Spleen (tissue), 11 donors: ENCODE results near the gene ZNF385B. TPM values are rescaled to one million over a fixed set of nuclear protein-coding genes. Genes with fewer than 3 reads are reported as not detected.
"Not testable (repeated sequence)": the region's sequence is repeated elsewhere in the genome, so short reads cannot be mapped to it uniquely, and the experiment has no call there.

Experiments
- DNase-seq: peaks from one replicate; pipeline ENCODE4 v3.0.0-alpha.2; 2020
- H3K27ac ChIP-seq, 8 donors: fragments of 200-600 bp; sonication (generic) in 7 of 8; 1 replicate in 4 of 8; 2 replicates in 4 of 8; pipeline versions ENCODE4 v1.5.0 to v1.8.0; 2016 to 2021; ENCODE audit warnings: inconsistent platforms in 4 of 8, mild to moderate bottlenecking in 4 of 8, moderate library complexity in 1 of 8
- H3K27me3 ChIP-seq, 7 donors: fragments of 200-600 bp; sonication (generic) in 6 of 7; replicated peaks in 1 of 7; 1 replicate in 4 of 7; 2 replicates in 3 of 7; pipeline versions ENCODE4 v1.5.0 to v1.8.0; 2016 to 2021; ENCODE audit warnings: inconsistent platforms in 3 of 7, mild to moderate bottlenecking in 1 of 7
- H3K36me3 ChIP-seq, 6 donors: fragments of 200-600 bp; sonication (generic) in 5 of 6; 1 replicate in 4 of 6; 2 replicates in 2 of 6; pipeline versions ENCODE4 v1.5.0 to v1.8.0; 2016 to 2021; ENCODE audit warnings: inconsistent platforms in 2 of 6
- H3K4me1 ChIP-seq, 6 donors: fragments of 200-600 bp; sonication (generic) in 5 of 6; 1 replicate in 3 of 6; 2 replicates in 3 of 6; pipeline versions ENCODE4 v1.5.0 to v1.8.0; 2016 to 2021; ENCODE audit warnings: inconsistent platforms in 3 of 6
- H3K4me3 ChIP-seq, 8 donors: fragments of 200-600 bp; sonication (generic) in 7 of 8; 1 replicate in 4 of 8; 2 replicates in 4 of 8; pipeline versions ENCODE4 v1.5.0 to v1.8.0; 2016 to 2021; ENCODE audit warnings: inconsistent platforms in 4 of 8, mild to moderate bottlenecking in 4 of 8, moderate library complexity in 2 of 8
- H3K9me3 ChIP-seq, 8 donors: fragments of 200-600 bp; sonication (generic) in 7 of 8; 1 replicate in 4 of 8; 2 replicates in 4 of 8; pipeline versions ENCODE4 v1.5.0 to v1.8.0; 2016 to 2021; ENCODE audit warnings: inconsistent platforms in 4 of 8
- POLR2A ChIP-seq, 3 donors: fragments of 450-650 bp; IDR thresholded peaks; one replicate each; pipeline ENCODE4 v1.5.1; 2017; ENCODE audit warnings: antibody characterized with exemption in 3 of 3, mild to moderate bottlenecking in 1 of 3
- POLR2AphosphoS5 ChIP-seq, 3 donors: sonication (generic); formaldehyde crosslinking; IDR thresholded peaks; one replicate each; pipeline ENCODE4 v1.5.1; 2017; ENCODE audit warnings: antibody characterized with exemption in 3 of 3
- whole genome bisulfite sequencing, 5 donors: extraction: QIAGEN DNeasy Blood & Tissue Kit in 3 of 5; methylation state at CpG; one replicate each; pipeline versions ENCODE4 v1.1.5 to v1.1.7; 2013 to 2018; 5-methylcytosine and 5-hydroxymethylcytosine counted together
- intact Hi-C: fragments of 100-400 bp; cut with DNase I; formaldehyde crosslinking; loops from one replicate; pipeline ENCODE4 v1.15.0; 2023; ENCODE audit warnings: low total_unique reads
- polyA plus RNA-seq, 3 donors: library from polyadenylated mRNA; stranded (reverse); fragments of 200-250 nt; gene quantifications; one replicate each; pipeline ENCODE4 v1.2.1, GENCODE V29; 2013
- total RNA-seq, 7 donors: library from RNA; depleted of rRNA in 3 of 7; stranded (reverse); fragments of >200 nt in 3 of 7; fragmentation: NEBNext Ultra II Directional in 4 of 7; extraction: Animal tissue kit (Norgen Biotek cat#: 25700) in 4 of 7; gene quantifications; one replicate each; pipeline versions ENCODE4 v1.1.0 to v1.2.1, GENCODE V29; 2016 to 2021
- TF ChIP-seq, protein P1 (sequence below), 11 experiments: fragments of 200-600 bp in 7 of 11; fragments of 450-650 bp in 4 of 11; sonication (generic) in 4 of 11; IDR thresholded peaks in 8 of 11; conservative IDR thresholded peaks in 3 of 11; 1 replicate in 7 of 11; 2 replicates in 4 of 11; pipeline versions ENCODE4 v1.4.0 to v1.8.0; 2016 to 2021; ENCODE audit warnings: antibody characterized with exemption in 11 of 11, inconsistent platforms in 4 of 11, mild to moderate bottlenecking in 1 of 11
- donor health status: healthy with polysubstance abuse.
- donor health status: DM: no; HTN: no; CAD: no; lungs with moderate emphysema.
- donor health status: DM: no; HTN: no; CAD: no.
- donor health status: Bipolar disorder and iron deficiency.
- donor health status: healthy.
- donor health status: DM: no; HTN: no; CAD: no.
- donor health status: DM: yes; HTN: yes; CAD: no.

The ZNF385B gene
- total and polyA plus RNA-seq, 10 donors: 0.03 to 4.3 (median 0.37) TPM; not detected in 3

DNA sequence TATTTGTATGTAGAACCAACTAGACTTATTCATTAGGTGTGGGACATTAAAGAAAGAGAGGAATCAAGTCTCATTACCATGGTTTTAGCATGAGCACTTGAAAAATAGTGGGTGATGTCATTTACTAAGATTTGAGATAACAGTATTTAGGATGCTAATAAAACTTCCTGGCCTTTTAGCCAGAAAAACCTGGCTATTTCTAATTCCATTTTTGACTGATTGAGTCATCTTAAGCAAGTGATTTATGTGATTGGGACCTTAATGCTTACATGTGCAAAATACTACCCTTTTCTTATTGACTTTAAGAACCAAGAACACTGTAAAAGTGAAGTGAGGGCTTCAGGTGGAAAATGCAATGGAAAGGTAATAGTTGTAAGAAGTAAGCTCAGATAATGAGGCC lies 400.0 kb downstream of the ZNF385B start:
- Histone ChIP-seq H3K4me3 (no peak overlapping the region), H3K27me3 (no peaks in the 10 kb centered on the region), H3K36me3 (no peaks in the 10 kb centered on the region), H3K4me1 (no peaks in the 10 kb centered on the region), H3K9me3 (peaks cover 0 to 16% (median 0%) of the 10 kb centered on the region in 8 donors), H3K27ac (no peak overlapping the region)
- intact Hi-C loops: no loop called here
- TF ChIP-seq, protein P1, sequence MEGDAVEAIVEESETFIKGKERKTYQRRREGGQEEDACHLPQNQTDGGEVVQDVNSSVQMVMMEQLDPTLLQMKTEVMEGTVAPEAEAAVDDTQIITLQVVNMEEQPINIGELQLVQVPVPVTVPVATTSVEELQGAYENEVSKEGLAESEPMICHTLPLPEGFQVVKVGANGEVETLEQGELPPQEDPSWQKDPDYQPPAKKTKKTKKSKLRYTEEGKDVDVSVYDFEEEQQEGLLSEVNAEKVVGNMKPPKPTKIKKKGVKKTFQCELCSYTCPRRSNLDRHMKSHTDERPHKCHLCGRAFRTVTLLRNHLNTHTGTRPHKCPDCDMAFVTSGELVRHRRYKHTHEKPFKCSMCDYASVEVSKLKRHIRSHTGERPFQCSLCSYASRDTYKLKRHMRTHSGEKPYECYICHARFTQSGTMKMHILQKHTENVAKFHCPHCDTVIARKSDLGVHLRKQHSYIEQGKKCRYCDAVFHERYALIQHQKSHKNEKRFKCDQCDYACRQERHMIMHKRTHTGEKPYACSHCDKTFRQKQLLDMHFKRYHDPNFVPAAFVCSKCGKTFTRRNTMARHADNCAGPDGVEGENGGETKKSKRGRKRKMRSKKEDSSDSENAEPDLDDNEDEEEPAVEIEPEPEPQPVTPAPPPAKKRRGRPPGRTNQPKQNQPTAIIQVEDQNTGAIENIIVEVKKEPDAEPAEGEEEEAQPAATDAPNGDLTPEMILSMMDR (IDR thresholded peaks at IDR 0.05 in 8 of 11, conservative IDR thresholded peaks at IDR 0.05 in 3 of 11): no peak
- TF ChIP-seq POLR2AphosphoS5 (IDR thresholded peaks at IDR 0.05) (no peak), POLR2A (IDR thresholded peaks at IDR 0.05) (no peak)
- no peak for DNase-seq

DNA sequence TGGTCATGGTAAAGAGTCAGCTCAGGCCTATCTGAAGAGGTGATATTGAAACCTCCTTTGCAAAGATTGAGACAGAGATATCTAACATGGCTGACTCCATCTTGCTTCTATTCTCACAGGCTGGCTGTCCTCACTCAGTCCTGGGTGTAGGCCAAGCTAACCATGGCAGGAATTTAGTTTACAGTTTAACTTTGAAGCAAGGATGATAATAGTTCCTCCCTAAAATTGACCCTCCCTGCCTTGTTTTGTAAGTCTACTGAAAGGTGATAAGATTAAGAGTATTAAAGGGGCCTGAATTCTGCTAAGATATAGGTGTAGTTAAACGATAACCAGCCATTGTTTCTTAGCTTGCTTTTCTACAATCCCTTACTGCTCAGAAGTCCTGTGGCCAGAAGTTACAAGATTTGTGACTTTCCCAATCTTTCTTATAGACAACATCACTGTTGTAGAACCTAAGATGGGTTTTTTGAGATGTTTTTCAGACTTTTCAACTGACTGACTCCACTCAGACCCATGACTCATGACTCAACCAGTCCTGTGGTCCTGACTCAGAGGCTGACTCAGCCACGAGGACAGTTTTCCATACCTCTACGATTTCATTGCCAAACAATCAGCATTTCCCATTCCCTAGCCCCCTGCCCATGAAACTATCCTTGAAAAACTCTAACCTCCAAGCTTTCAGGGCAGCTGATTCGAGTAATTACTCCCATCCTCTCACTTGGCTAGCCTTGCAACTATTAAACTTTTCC lies 401.1 kb downstream of the ZNF385B start:
- H3K36me3 ChIP-seq: no peaks in the 10 kb centered on the region
- WGBS, 5 donors: 67 to 83% (median 69%) methylated on average over 4 of the region's 4 CpGs

DNA sequence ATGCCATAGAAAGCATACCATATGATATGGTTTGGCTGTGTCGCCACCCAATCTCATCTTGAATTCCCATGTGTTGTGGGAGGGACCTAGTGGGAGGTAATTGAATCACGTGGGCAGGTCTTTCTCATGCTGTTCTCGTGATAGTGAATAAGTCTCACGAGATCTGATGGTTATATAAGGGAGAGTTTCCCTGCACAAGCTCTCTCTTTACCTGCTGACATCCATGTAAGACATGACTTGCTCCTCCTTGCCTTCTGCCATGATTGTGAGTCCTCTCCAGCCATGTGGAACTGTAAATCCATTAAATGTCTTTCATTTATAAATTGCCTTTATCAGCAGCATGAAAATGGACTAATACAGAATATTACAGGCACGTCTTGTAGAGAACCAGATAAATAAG lies 403.3 kb downstream of the ZNF385B start:
- H3K27ac ChIP-seq, H3K4me3 ChIP-seq, H3K4me1 ChIP-seq, intact Hi-C loops, H3K9me3 ChIP-seq, DNase-seq, H3K36me3 ChIP-seq, H3K27me3 ChIP-seq: not testable (repeated sequence)
- WGBS, 5 donors: 77 to 89% (median 82%) methylated on average over 5 of the region's 5 CpGs

More for the DNA sequence above, 401.1 kb downstream of the ZNF385B start:
- intact Hi-C loops: no loop called here
- peaks cover 0 to 16% (median 0%) of the 10 kb centered on the region in 8 donors for H3K9me3 ChIP-seq
- no peaks in the 10 kb centered on the region for H3K27me3 ChIP-seq
- no peak overlapping the region for H3K27ac ChIP-seq
- H3K4me3 ChIP-seq: no peak overlapping the region
- H3K4me1 ChIP-seq: no peaks in the 10 kb centered on the region
- TF ChIP-seq, protein P1 (IDR thresholded peaks at IDR 0.05 in 8 of 11, conservative IDR thresholded peaks at IDR 0.05 in 3 of 11): no peak
- TF ChIP-seq POLR2AphosphoS5 (IDR thresholded peaks at IDR 0.05) (no peak), POLR2A (IDR thresholded peaks at IDR 0.05) (no peak)
- no peak for DNase-seq

DNA sequence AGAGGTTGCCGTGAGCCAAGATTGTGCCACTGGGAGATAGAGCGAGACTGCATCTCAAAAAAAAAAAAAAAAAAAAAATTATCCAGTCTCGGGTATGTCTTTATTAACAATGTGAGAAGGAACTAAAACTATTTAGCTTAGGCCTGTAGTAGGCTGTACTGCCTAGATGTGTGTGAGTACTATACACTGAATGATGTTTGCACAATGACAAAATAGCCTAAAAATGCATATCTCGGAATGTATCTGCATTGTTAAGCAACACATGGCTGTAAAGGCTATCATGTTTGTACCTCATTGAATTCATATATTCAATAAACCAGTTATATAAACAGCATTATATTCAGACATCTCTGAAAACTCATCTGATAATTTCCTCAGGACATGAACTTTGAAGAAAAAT lies 405.6 kb downstream of the ZNF385B start:
- DNase-seq: no peak
- Histone ChIP-seq H3K4me3 (no peak overlapping the region), H3K9me3 (peaks cover 0 to 9% (median 0%) of the 10 kb centered on the region in 8 donors), H3K4me1 (no peaks in the 10 kb centered on the region), H3K27ac (no peak overlapping the region), H3K36me3 (no peaks in the 10 kb centered on the region), H3K27me3 (no peaks in the 10 kb centered on the region)
- TF ChIP-seq, protein P1 (IDR thresholded peaks at IDR 0.05 in 8 of 11, conservative IDR thresholded peaks at IDR 0.05 in 3 of 11): no peak
- no peak for TF ChIP-seq POLR2AphosphoS5 (IDR thresholded peaks at IDR 0.05)
- TF ChIP-seq POLR2A (IDR thresholded peaks at IDR 0.05): no peak
- intact Hi-C loops: no loop called here
- WGBS, 5 donors: 92 to 95% (median 93%) methylated on average over 3 to 4 of the region's 4 CpGs
